SU-DHL-6 (cell line): ENCODE data around the gene DCN.

Source experiments
- H2AFZ ChIP-seq: fragments of 200-600 bp; sonication (generic); 2 replicates; pipeline ENCODE4 v1.6.1; 2014; ENCODE audit warnings: low read depth, mild to moderate bottlenecking, moderate library complexity, mixed read lengths, antibody characterized with exemption, low read length; ENCODE audit not compliant: severe bottlenecking
- H3F3A ChIP-seq: fragments of 200-600 bp; shearing (Covaris generic); 2 replicates; pipeline ENCODE4 v1.6.0; 2016; ENCODE audit warnings: antibody characterized with exemption, mild to moderate bottlenecking; ENCODE audit not compliant: insufficient read depth
- H3K27ac ChIP-seq: fragments of 200-600 bp; sonication (generic); 2 replicates; pipeline ENCODE4 v1.5.1; 2016; ENCODE audit warnings: low read depth, mild to moderate bottlenecking, low read length, moderate library complexity, mixed read lengths
- H3K27me3 ChIP-seq: fragments of 200-600 bp; sonication (generic), shearing (Covaris generic); 2 replicates; pipeline ENCODE4 v1.6.0; 2014; ENCODE audit warnings: mild to moderate bottlenecking, low read length
- H3K36me3 ChIP-seq: fragments of 200-600 bp; sonication (generic); 2 replicates; pipeline ENCODE4 v1.6.1; 2014; ENCODE audit warnings: mild to moderate bottlenecking, low read length, mixed read lengths
- H3K4me2 ChIP-seq: fragments of 300-600, 200-600 bp; shearing (Covaris generic), sonication (generic); 2 replicates; pipeline ENCODE4 v1.6.0; 2014; ENCODE audit warnings: low read length, low read depth, mild to moderate bottlenecking; ENCODE audit not compliant: poor library complexity, severe bottlenecking
- H3K4me3 ChIP-seq: fragments of 200-600 bp; sonication (generic); 2 replicates; pipeline ENCODE4 v1.5.1; 2014; ENCODE audit warnings: antibody characterized with exemption, low read length, mild to moderate bottlenecking, mixed read lengths; ENCODE audit not compliant: insufficient read depth, poor library complexity, severe bottlenecking
- H3K79me2 ChIP-seq: fragments of 200-600 bp; sonication (generic); 2 replicates; pipeline ENCODE4 v1.6.1; 2014; ENCODE audit warnings: mild to moderate bottlenecking, low read length, moderate library complexity; ENCODE audit not compliant: insufficient read depth
- H3K9ac ChIP-seq: fragments of 200-600 bp; sonication (generic); 2 replicates; pipeline ENCODE4 v1.7.0; 2014; ENCODE audit warnings: mild to moderate bottlenecking, low read length
- H3K9me2 ChIP-seq: fragments of 200-600 bp; sonication (generic); replicated peaks from 2 replicates; pipeline ENCODE4 v1.6.1; 2014; ENCODE audit warnings: low read length; ENCODE audit not compliant: insufficient read depth
- H3K9me3 ChIP-seq: fragments of 200-600 bp; sonication (generic); 2 replicates; pipeline ENCODE4 v1.6.1; 2014; ENCODE audit warnings: low read length, mixed read lengths; ENCODE audit not compliant: insufficient read depth
- H4K20me1 ChIP-seq: fragments of 200-600 bp; sonication (generic); 2 replicates; pipeline ENCODE4 v1.6.1; 2014; ENCODE audit warnings: low read depth, mild to moderate bottlenecking, antibody characterized with exemption, low read length, moderate library complexity, mixed read lengths
- CTCF ChIP-seq: fragments of 200-600 bp; sonication (generic); IDR thresholded peaks from one replicate; pipeline ENCODE4 v1.5.1; 2017; ENCODE audit warnings: antibody characterized with exemption, mild to moderate bottlenecking, low read length, moderate library complexity; ENCODE audit not compliant: insufficient read depth, poor library complexity, severe bottlenecking
- EZH2phosphoT487 ChIP-seq: fragments of 200-600 bp; sonication (generic), shearing (Covaris generic); conservative IDR thresholded peaks from 2 replicates; pipeline ENCODE4 v1.6.1; 2018; ENCODE audit warnings: mild to moderate bottlenecking, antibody characterized with exemption, low read length, moderate library complexity, mixed read lengths

The DCN gene

GRCh38 chr12:91119089-91119488 lies 63.5 kb downstream of the DCN start:
- H3K27ac ChIP-seq, result no peak overlapping the region
- H2AFZ ChIP-seq, result no peak overlapping the region
- no peaks in the 10 kb centered on the region for H3K9me3 ChIP-seq
- H4K20me1 ChIP-seq, result no peaks in the 10 kb centered on the region
- no peaks in the 10 kb centered on the region for H3K36me3 ChIP-seq
- no peaks in the 10 kb centered on the region for H3K9me2 ChIP-seq
- no peak overlapping the region for H3K9ac ChIP-seq
- TF ChIP-seq CTCF (no peak), EZH2phosphoT487 (no peak)
- no peak overlapping the region for H3K4me2 ChIP-seq
- no peaks in the 10 kb centered on the region for H3K27me3 ChIP-seq
- H3K79me2 ChIP-seq, result no peaks in the 10 kb centered on the region
- H3K4me3 ChIP-seq, result no peak overlapping the region
- H3F3A ChIP-seq, result no peaks in the 10 kb centered on the region

- Histone ChIP-seq H3F3A (no peaks in the 10 kb centered on the region), H3K27me3 (no peaks in the 10 kb centered on the region), H4K20me1 (no peaks in the 10 kb centered on the region), H3K79me2 (no peaks in the 10 kb centered on the region), H2AFZ (no peak overlapping the region), H3K36me3 (no peaks in the 10 kb centered on the region), H3K9ac (no peak overlapping the region), H3K27ac (no peak overlapping the region), H3K4me3 (no peak overlapping the region), H3K9me3 (no peaks in the 10 kb centered on the region), H3K9me2 (no peaks in the 10 kb centered on the region), H3K4me2 (no peak overlapping the region)
- no peak for TF ChIP-seq EZH2phosphoT487
- no peak for TF ChIP-seq CTCF
Measured at GRCh38 chr12:91113621-91114020, 69.0 kb downstream of the DCN start.

GRCh38 chr12:91111366-91112325 lies 71.0 kb downstream of the DCN start, which contains the start of gene LUM:
LUM (minus strand) TSS chr12:91111494; CDS start chr12:91108979, 2,515 bp downstream.
- no peaks in the 10 kb centered on the region for H3K9me2 ChIP-seq
- no peaks in the 10 kb centered on the region for H3K79me2 ChIP-seq
- no peaks in the 10 kb centered on the region for H4K20me1 ChIP-seq
- H3K36me3 ChIP-seq, result no peaks in the 10 kb centered on the region
- no peaks in the 10 kb centered on the region for H3K27me3 ChIP-seq
- H3K4me3 ChIP-seq, result no peak within 1 kb of the TSS
- no peak for TF ChIP-seq EZH2phosphoT487
- TF ChIP-seq CTCF, result no peak
- H3K9me3 ChIP-seq, result no peaks in the 10 kb centered on the region
- H3K4me2 ChIP-seq, result no peak within 1 kb of the TSS
- no peak within 1 kb of the TSS for H3K27ac ChIP-seq
- H3F3A ChIP-seq, result no peaks in the 10 kb centered on the region
- H3K9ac ChIP-seq, result no peak within 1 kb of the TSS
- H2AFZ ChIP-seq, result no peak within 1 kb of the TSS
